Measurements from ENCODE around the gene UPF2.

The UPF2 gene

GRCh38 chr10:12022580-12023257 lies 19.9 kb downstream of the UPF2 start:
- TF ChIP-seq POLR2AphosphoS5 (IDR thresholded peaks at IDR 0.05; ENCODE audit: low read depth, low read length) (no peak), TAF1 (IDR thresholded peaks at IDR 0.05; ENCODE audit: borderline replicate concordance, insufficient read depth, low read length) (no peak), SIN3A (IDR thresholded peaks at IDR 0.05; ENCODE audit: borderline replicate concordance, insufficient read depth, low read length) (no peak), FOXP2 (optimal IDR thresholded peaks at IDR 0.05; ENCODE audit: borderline replicate concordance, extremely low read depth, extremely low read length, insufficient read depth) (no peak)
- TF ChIP-seq, protein P1, sequence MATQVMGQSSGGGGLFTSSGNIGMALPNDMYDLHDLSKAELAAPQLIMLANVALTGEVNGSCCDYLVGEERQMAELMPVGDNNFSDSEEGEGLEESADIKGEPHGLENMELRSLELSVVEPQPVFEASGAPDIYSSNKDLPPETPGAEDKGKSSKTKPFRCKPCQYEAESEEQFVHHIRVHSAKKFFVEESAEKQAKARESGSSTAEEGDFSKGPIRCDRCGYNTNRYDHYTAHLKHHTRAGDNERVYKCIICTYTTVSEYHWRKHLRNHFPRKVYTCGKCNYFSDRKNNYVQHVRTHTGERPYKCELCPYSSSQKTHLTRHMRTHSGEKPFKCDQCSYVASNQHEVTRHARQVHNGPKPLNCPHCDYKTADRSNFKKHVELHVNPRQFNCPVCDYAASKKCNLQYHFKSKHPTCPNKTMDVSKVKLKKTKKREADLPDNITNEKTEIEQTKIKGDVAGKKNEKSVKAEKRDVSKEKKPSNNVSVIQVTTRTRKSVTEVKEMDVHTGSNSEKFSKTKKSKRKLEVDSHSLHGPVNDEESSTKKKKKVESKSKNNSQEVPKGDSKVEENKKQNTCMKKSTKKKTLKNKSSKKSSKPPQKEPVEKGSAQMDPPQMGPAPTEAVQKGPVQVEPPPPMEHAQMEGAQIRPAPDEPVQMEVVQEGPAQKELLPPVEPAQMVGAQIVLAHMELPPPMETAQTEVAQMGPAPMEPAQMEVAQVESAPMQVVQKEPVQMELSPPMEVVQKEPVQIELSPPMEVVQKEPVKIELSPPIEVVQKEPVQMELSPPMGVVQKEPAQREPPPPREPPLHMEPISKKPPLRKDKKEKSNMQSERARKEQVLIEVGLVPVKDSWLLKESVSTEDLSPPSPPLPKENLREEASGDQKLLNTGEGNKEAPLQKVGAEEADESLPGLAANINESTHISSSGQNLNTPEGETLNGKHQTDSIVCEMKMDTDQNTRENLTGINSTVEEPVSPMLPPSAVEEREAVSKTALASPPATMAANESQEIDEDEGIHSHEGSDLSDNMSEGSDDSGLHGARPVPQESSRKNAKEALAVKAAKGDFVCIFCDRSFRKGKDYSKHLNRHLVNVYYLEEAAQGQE (IDR thresholded peaks at IDR 0.05; ENCODE audit: insufficient read depth in 1 of 2, low read depth in 2 of 2, low read length in 2 of 2) = no peak

GRCh38 chr10:12020574-12020973 lies 22.0 kb downstream of the UPF2 start:
- TF ChIP-seq TAF1 (IDR thresholded peaks at IDR 0.05; ENCODE audit: borderline replicate concordance, insufficient read depth, low read length) (no peak), POLR2AphosphoS5 (IDR thresholded peaks at IDR 0.05; ENCODE audit: low read depth, low read length) (no peak), SIN3A (IDR thresholded peaks at IDR 0.05; ENCODE audit: borderline replicate concordance, insufficient read depth, low read length) (no peak), FOXP2 (optimal IDR thresholded peaks at IDR 0.05; ENCODE audit: borderline replicate concordance, extremely low read depth, extremely low read length, insufficient read depth) (no peak)
- TF ChIP-seq, protein P1 (IDR thresholded peaks at IDR 0.05; ENCODE audit: insufficient read depth in 1 of 2, low read depth in 2 of 2, low read length in 2 of 2) = no peak

GRCh38 chr10:12019283-12019971 lies 23.2 kb downstream of the UPF2 start:
- no peak for TF ChIP-seq POLR2AphosphoS5 (IDR thresholded peaks at IDR 0.05; ENCODE audit: low read depth, low read length)
- TF ChIP-seq FOXP2 (optimal IDR thresholded peaks at IDR 0.05; ENCODE audit: borderline replicate concordance, extremely low read depth, extremely low read length, insufficient read depth) = no peak
- no peak for TF ChIP-seq SIN3A (IDR thresholded peaks at IDR 0.05; ENCODE audit: borderline replicate concordance, insufficient read depth, low read length)
- TF ChIP-seq TAF1 (IDR thresholded peaks at IDR 0.05; ENCODE audit: borderline replicate concordance, insufficient read depth, low read length) = no peak
- TF ChIP-seq, protein P1 (IDR thresholded peaks at IDR 0.05; ENCODE audit: insufficient read depth in 1 of 2, low read depth in 2 of 2, low read length in 2 of 2) = no peak

- no peak for TF ChIP-seq FOXP2 (optimal IDR thresholded peaks at IDR 0.05; ENCODE audit: borderline replicate concordance, extremely low read depth, extremely low read length, insufficient read depth)
- TF ChIP-seq POLR2AphosphoS5 (IDR thresholded peaks at IDR 0.05; ENCODE audit: low read depth, low read length) = no peak
- TF ChIP-seq TAF1 (IDR thresholded peaks at IDR 0.05; ENCODE audit: borderline replicate concordance, insufficient read depth, low read length) = no peak
- no peak for TF ChIP-seq SIN3A (IDR thresholded peaks at IDR 0.05; ENCODE audit: borderline replicate concordance, insufficient read depth, low read length)
Measured at GRCh38 chr10:12018438-12019282, 23.9 kb downstream of the UPF2 start.

GRCh38 chr10:12013926-12014325 lies 28.7 kb downstream of the UPF2 start:
- TF ChIP-seq, protein P1 (IDR thresholded peaks at IDR 0.05; ENCODE audit: insufficient read depth in 1 of 2, low read depth in 2 of 2, low read length in 2 of 2) = no peak
- TF ChIP-seq SIN3A (IDR thresholded peaks at IDR 0.05; ENCODE audit: borderline replicate concordance, insufficient read depth, low read length) (no peak), TAF1 (IDR thresholded peaks at IDR 0.05; ENCODE audit: borderline replicate concordance, insufficient read depth, low read length) (no peak), POLR2AphosphoS5 (IDR thresholded peaks at IDR 0.05; ENCODE audit: low read depth, low read length) (no peak), FOXP2 (optimal IDR thresholded peaks at IDR 0.05; ENCODE audit: borderline replicate concordance, extremely low read depth, extremely low read length, insufficient read depth) (no peak)
